ENCODE data around the gene FAM107B. TPM values are rescaled to one million over a fixed set of nuclear protein-coding genes. Genes with fewer than 3 reads are reported as not detected.

Gene FAM107B
- total RNA-seq, 6 donors from 2014 or later: 44.0 to 136 (median 77.0) TPM

DNA sequence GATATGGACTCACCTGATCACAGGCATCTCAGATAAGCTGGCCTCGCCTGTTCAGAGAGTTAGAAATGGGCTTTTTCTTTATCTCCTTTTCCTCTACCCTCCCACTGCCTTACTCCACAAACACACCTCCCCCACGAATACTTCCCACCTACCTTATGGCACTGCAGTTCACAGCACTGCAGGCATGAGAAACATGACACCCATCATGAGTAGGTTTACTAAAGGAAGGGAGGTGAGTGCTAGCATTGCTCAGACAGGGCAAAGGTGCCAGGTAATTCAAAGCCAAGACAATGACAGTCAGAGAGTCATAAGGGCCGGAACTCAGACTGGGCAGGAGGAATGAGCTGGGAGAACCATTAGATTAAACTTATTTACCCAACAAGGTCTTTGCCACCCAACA is 220.6 kb downstream of the FAM107B start:
- WGBS, 2 donors: 73 to 77% methylated on average over 3 of the region's 3 CpGs
- ATAC-seq (ENCODE audit: low FRiP score in 2 of 2) (no peak), DNase-seq (no peak)
- H3K4me3 ChIP-seq: no peak overlapping the region
- TF ChIP-seq EP300 (IDR thresholded peaks at IDR 0.05) (no peak), POLR2AphosphoS5 (IDR thresholded peaks at IDR 0.05) (no peak), POLR2A (IDR thresholded peaks at IDR 0.05) (no peak)
- TF ChIP-seq, protein P1, sequence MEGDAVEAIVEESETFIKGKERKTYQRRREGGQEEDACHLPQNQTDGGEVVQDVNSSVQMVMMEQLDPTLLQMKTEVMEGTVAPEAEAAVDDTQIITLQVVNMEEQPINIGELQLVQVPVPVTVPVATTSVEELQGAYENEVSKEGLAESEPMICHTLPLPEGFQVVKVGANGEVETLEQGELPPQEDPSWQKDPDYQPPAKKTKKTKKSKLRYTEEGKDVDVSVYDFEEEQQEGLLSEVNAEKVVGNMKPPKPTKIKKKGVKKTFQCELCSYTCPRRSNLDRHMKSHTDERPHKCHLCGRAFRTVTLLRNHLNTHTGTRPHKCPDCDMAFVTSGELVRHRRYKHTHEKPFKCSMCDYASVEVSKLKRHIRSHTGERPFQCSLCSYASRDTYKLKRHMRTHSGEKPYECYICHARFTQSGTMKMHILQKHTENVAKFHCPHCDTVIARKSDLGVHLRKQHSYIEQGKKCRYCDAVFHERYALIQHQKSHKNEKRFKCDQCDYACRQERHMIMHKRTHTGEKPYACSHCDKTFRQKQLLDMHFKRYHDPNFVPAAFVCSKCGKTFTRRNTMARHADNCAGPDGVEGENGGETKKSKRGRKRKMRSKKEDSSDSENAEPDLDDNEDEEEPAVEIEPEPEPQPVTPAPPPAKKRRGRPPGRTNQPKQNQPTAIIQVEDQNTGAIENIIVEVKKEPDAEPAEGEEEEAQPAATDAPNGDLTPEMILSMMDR (IDR thresholded peaks at IDR 0.05): no peak
- no peaks in the 10 kb centered on the region for H3K36me3 ChIP-seq
- H3K27ac ChIP-seq: peak overlapping the region; percentile 70 to 80 (median 72)
- no peaks in the 10 kb centered on the region for H3K27me3 ChIP-seq
- peaks cover 40 to 58% (median 47%) of the 10 kb centered on the region in 4 donors for H3K4me1 ChIP-seq
- H3K9me3 ChIP-seq: no peaks in the 10 kb centered on the region

DNA sequence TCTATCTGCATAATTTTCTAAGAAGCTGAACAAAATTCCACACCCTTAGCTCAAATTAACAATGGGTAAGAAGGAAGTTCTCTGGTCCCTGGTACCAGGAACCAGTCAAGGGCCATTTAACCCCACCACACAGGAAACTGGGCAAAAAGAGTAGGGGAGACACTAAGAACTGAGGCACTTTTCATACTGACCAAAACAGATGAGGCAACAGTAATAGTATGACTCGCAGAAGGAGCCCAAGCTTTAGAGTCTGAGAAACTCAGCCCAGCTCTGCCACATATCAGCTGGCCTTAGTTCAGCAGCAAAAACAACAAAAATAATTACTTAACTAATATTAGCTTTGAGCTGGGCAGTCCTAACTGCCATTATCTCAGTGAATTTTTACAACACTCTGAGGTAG is 221.2 kb downstream of the FAM107B start:
- Histone ChIP-seq H3K9me3 (no peaks in the 10 kb centered on the region), H3K4me3 (no peak overlapping the region), H3K27me3 (no peaks in the 10 kb centered on the region), H3K36me3 (no peaks in the 10 kb centered on the region), H3K4me1 (peaks cover 40 to 59% (median 47%) of the 10 kb centered on the region in 4 donors), H3K27ac (peak overlapping the region; percentile 70 to 80 (median 72))
- TF ChIP-seq, protein P1 (IDR thresholded peaks at IDR 0.05): no peak
- TF ChIP-seq POLR2A (IDR thresholded peaks at IDR 0.05) (no peak), EP300 (IDR thresholded peaks at IDR 0.05) (no peak), POLR2AphosphoS5 (IDR thresholded peaks at IDR 0.05) (no peak)
- 55 to 70% methylated on average over 1 of the region's 1 CpG for WGBS, 2 donors
- peak in 1 of 2 donors; percentile 39 for ATAC-seq (ENCODE audit: low FRiP score in 2 of 2)
- DNase-seq: no peak

DNA sequence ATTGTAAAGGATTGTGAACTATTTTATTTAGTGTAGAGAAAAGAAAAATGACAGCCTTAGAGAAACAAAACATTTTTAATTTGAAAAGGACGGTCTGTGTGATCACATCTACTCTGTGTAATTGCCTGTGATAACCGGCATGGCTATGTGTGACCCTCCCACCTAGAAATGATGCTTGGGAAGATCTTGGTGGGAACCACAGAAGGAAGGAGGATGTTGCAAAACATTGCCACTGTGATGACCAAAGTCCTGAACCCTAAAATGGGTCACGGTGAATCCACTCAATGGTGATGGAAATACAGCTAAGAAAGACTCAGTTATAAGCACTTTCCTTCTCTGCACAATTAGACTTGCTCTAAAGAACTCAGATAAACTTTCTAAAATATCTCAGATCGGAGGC is 222.7 kb downstream of the FAM107B start:
- Histone ChIP-seq H3K4me3 (no peak overlapping the region), H3K36me3 (peaks cover 0 to 5% (median 1%) of the 10 kb centered on the region in 4 donors), H3K4me1 (peaks cover 40 to 58% (median 46%) of the 10 kb centered on the region in 4 donors), H3K9me3 (no peaks in the 10 kb centered on the region), H3K27ac (peak overlapping the region in 3 of 4 donors; percentile 5 to 71 (median 39)), H3K27me3 (no peaks in the 10 kb centered on the region)
- 68 to 71% methylated on average over 4 of the region's 4 CpGs for WGBS, 2 donors
- no peak for DNase-seq
- no peak for ATAC-seq (ENCODE audit: low FRiP score in 2 of 2)
- TF ChIP-seq EP300 (IDR thresholded peaks at IDR 0.05) (no peak), POLR2AphosphoS5 (IDR thresholded peaks at IDR 0.05) (no peak), POLR2A (IDR thresholded peaks at IDR 0.05) (no peak)
- TF ChIP-seq, protein P1 (IDR thresholded peaks at IDR 0.05): no peak

DNA sequence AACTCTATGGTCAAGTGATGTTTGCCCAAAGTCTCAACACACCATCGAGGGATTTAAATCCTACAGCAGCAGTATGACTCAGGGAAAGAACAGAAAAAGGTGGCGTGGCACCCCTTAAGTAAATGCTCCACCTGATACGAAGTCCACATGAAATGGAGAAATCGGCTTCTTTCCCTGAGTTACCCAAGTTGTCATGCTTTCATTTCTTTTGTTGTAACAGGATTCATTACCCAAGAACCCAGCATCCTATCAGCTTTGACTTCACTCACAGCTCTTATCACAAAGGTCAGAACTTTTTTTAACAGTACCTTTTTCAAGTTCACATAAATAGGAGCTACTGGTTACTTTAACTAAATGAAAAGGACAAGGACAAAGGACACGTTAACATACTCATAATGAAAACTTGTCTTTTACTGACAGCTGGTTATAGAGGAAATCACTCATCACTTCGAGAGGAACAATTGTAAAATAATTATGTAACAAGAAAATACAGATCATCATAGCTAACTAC is 224.2 kb downstream of the FAM107B start:
- Histone ChIP-seq H3K4me3 (no peak overlapping the region), H3K36me3 (peaks cover 0 to 5% (median 1%) of the 10 kb centered on the region in 4 donors), H3K4me1 (peaks cover 32 to 49% (median 36%) of the 10 kb centered on the region in 4 donors), H3K27me3 (no peaks in the 10 kb centered on the region), H3K9me3 (no peaks in the 10 kb centered on the region), H3K27ac (peak overlapping the region in 3 of 4 donors; percentile 7 to 57 (median 16))
- WGBS, 2 donors: 39 to 51% methylated on average over 6 of the region's 6 CpGs
- peak in 1 of 2 donors; percentile 3 for ATAC-seq (ENCODE audit: low FRiP score in 2 of 2)
- TF ChIP-seq, protein P1 (IDR thresholded peaks at IDR 0.05): no peak
- TF ChIP-seq POLR2AphosphoS5 (IDR thresholded peaks at IDR 0.05) (no peak), EP300 (IDR thresholded peaks at IDR 0.05) (no peak), POLR2A (IDR thresholded peaks at IDR 0.05) (no peak)
- no peak for DNase-seq

DNA sequence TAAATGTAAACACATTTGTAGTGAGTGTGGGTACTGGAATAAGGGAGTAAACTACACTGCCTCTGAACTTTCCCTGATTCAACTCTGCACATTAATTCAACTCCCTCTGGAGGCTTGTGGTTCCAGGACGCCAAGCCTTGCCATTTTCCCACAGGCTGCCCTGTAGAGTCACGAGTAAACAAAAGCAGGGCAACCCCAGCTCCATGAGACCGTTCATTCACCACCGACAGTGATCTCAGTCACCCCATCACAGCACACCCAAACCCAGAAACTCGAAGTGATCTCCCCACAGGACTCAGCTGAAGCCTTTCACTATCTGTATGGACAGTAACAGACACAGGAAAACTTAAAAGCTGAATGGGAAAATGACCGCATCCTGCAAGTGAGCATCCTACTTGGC is 225.2 kb downstream of the FAM107B start:
- 88 to 93% methylated on average over 6 of the region's 6 CpGs for WGBS, 2 donors
- no peaks in the 10 kb centered on the region for H3K27me3 ChIP-seq
- DNase-seq: no peak
- peaks cover 23 to 43% (median 34%) of the 10 kb centered on the region in 4 donors for H3K4me1 ChIP-seq
- H3K36me3 ChIP-seq: peaks cover 0 to 5% (median 1%) of the 10 kb centered on the region in 4 donors
- peak in 1 of 2 donors; percentile 17 for ATAC-seq (ENCODE audit: low FRiP score in 2 of 2)
- H3K27ac ChIP-seq: peak overlapping the region in 2 of 4 donors; percentile 7 to 57
- no peaks in the 10 kb centered on the region for H3K9me3 ChIP-seq
- no peak overlapping the region for H3K4me3 ChIP-seq
- TF ChIP-seq, protein P1 (IDR thresholded peaks at IDR 0.05): no peak
- no peak for TF ChIP-seq EP300 (IDR thresholded peaks at IDR 0.05)
- TF ChIP-seq POLR2A (IDR thresholded peaks at IDR 0.05): no peak
- TF ChIP-seq POLR2AphosphoS5 (IDR thresholded peaks at IDR 0.05): no peak
